ENCODE measurements around the gene RAE1.
A peak's percentile ranks its signal among the peaks of the same experiment; 100 is the strongest.

Gene RAE1

DNA sequence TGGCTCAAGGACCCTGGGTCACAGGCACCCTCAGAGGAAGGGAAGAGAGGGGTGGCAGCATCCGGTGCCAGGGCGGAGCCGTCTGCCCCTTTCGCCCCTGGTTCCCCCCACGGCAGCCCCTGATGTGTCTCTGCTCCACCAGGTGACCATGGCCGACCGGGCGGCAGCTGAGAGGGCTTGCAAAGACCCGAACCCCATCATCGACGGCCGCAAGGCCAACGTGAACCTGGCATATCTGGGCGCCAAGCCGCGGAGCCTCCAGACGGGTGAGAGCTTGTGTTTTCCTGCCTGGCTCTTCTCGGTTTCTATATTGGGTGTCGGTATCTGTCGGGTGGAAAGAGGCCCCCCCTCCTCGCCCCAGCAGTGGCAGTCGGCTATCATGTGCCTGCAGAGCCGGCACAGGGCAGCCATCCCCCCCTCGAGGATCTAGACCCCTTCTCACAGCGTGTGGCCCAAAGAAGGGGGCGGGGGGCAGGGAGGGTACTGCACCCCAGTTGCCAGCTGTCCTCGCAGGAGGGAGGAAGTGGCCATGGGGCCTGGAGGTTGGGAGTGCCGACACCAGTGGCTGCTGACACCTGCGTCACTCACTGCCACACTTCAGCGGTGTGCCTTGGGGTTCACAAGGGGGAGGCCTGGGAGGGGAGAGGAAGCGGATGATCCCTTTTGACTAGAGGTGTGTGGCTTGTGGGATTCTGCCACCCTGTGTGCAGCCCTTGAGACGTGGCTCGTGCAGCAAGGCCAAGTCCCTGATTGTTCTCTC, 41.6 kb downstream of the RAE1 start:
- Histone ChIP-seq H2AFZ (ENCODE audit: insufficient read depth, low read length, poor library complexity) (no peak overlapping the region), H2AK5ac (ENCODE audit: low read length) (no peak overlapping the region), H2BK120ac (ENCODE audit: insufficient read depth, low read length, poor library complexity) (no peak overlapping the region), H3K4me3 (ENCODE audit: low read depth, low read length) (peak overlapping the region; percentile 69), H3K18ac (ENCODE audit: low read length) (peak overlapping the region; percentile 76), H2BK12ac (ENCODE audit: low read length) (no peak overlapping the region), H3K4ac (ENCODE audit: low read depth, low read length) (peak overlapping the region; percentile 0), H3K9me3 (ENCODE audit: insufficient read depth, low read depth, low read length) (no peaks in the 10 kb centered on the region), H4K8ac (ENCODE audit: low read depth, low read length) (no peak overlapping the region), H3K4me2 (ENCODE audit: low read length) (peak overlapping the region; percentile 84), H3K4me1 (ENCODE audit: control insufficient read depth in 1 of 2, insufficient read depth in 2 of 2, low read length in 2 of 2) (peaks cover 58 to 63% of the 10 kb centered on the region in 2 experiments), H3K36me3 (ENCODE audit: control insufficient read depth in 1 of 2, insufficient read depth in 2 of 2, low read length in 2 of 2) (peaks cover 48 to 52% of the 10 kb centered on the region in 2 experiments), H3K79me2 (ENCODE audit: control insufficient read depth, insufficient read depth, low read length, poor library complexity) (peaks cover 22% of the 10 kb centered on the region), H3K14ac (ENCODE audit: low read length) (peak overlapping the region; percentile 64), H4K12ac (ENCODE audit: low read depth, low read length) (no peak overlapping the region), H3K27me3 (ENCODE audit: insufficient read depth, low read length) (no peaks in the 10 kb centered on the region), H3K27ac (ENCODE audit: low read depth, low read length) (no peak overlapping the region), H3K23ac (ENCODE audit: low read length) (peak overlapping the region; percentile 0), H2BK5ac (ENCODE audit: low read depth, low read length, poor library complexity) (no peak overlapping the region), H4K91ac (ENCODE audit: low read depth, low read length) (peak overlapping the region; percentile 23), H3K79me1 (ENCODE audit: low read length) (peaks cover 28% of the 10 kb centered on the region), H3K9ac (ENCODE audit: low read length) (peak overlapping the region; percentile 77)
- WGBS (ENCODE audit: extremely low coverage, insufficient coverage, insufficient read length), result no CpG with 5 or more reads among the region's 33 CpGs
- no peak for DNase-seq

DNA sequence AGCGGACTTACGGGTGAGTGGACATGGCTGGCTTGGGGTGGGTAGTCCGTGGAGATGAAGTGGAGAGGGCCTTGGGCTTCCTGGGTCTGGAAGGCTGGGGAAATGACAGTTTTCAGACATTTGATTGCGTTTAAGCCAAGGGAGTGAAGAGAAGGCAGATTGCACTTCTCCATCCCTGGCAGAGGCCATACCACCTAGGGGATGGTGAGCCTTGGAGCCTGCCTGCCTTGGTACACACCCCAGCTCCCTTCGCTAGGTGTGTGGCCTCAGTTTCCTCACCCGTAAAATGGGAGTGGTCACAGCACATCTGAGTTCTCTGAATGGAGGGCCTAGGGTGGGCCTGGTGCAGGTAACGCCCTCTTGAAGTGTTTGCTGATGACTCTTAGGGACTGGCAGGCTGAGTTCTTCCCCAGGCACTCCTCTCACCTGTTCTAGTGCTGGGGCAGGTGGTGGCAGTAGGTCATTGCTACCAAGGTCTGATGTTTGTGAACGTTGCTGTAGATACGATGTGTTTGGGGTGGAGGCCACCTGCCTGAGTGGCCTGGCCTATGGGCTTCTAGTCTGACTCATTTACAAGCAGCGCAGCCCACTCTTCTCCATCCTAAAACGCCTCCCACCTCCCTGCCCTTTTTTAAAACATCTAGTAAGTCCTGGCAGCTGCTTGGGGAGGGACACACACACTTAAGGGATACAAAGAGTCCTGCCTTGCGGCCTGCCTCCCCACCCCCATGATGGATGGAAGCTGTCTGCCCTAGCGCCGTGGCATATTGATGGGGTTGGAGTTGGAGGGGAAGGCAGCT, 42.5 kb downstream of the RAE1 start:
- Histone ChIP-seq H3K79me2 (ENCODE audit: control insufficient read depth, insufficient read depth, low read length, poor library complexity) (peaks cover 23% of the 10 kb centered on the region), H4K12ac (ENCODE audit: low read depth, low read length) (no peak overlapping the region), H3K27ac (ENCODE audit: low read depth, low read length) (no peak overlapping the region)

DNA sequence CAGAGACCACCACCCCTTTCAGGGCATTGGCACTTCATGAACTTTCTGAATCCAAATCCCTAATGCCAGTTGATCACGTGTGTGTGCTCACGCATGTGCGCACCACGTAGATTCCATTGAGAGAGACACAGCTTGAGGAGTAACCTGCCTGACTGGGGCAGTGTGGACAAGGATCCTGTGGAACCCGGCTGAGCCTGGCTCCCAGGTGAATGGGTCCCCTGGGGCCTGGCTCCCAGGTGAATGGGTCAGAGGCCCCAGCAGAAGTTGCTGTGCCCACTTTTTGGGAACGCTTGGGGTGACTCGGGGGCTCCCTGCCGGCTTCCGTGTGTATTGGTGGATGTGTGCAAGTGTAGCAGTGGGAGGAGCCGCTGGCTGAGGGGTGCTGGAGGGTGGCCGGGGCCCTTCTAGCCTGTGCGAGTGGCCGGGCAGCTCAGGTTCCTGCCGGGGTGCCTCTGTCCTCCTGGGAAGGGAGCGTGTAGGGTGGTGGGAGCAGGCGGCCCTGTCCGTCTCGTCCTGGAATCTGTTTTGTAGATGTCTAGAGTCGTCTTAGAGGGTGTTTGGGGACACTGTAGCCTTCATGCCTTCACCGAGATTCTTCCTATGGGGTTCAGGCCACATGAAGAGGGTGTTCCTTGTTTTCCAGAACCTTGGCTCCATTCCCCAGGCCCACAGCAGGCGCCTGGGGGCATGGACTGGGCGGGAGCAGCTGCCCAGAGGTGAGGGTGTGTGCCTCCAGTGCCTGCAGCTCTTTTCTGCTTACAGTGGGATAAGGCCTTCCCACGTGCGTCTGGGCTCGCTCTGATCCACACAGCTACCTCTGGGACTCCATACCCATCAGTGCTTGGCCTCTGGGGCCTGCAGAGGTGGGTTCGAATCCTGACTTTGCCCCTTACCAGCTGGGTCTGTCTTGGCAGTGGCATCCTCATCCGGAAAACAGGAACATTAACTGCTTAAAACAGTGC, 43.3 kb downstream of the RAE1 start:
- Histone ChIP-seq H3K4me2 (ENCODE audit: low read length) (peak overlapping the region; percentile 15), H2AK5ac (ENCODE audit: low read length) (peak overlapping the region; percentile 9), H3K27me3 (ENCODE audit: insufficient read depth, low read length) (no peaks in the 10 kb centered on the region), H3K27ac (ENCODE audit: low read depth, low read length) (no peak overlapping the region), H2AFZ (ENCODE audit: insufficient read depth, low read length, poor library complexity) (no peak overlapping the region), H3K4ac (ENCODE audit: low read depth, low read length) (peak overlapping the region; percentile 13), H3K36me3 (ENCODE audit: control insufficient read depth in 1 of 2, insufficient read depth in 2 of 2, low read length in 2 of 2) (peaks cover 64 to 67% of the 10 kb centered on the region in 2 experiments), H4K8ac (ENCODE audit: low read depth, low read length) (no peak overlapping the region), H2BK12ac (ENCODE audit: low read length) (peak overlapping the region; percentile 38), H3K14ac (ENCODE audit: low read length) (peak overlapping the region; percentile 19), H3K9me3 (ENCODE audit: insufficient read depth, low read depth, low read length) (no peaks in the 10 kb centered on the region), H3K79me1 (ENCODE audit: low read length) (peaks cover 26% of the 10 kb centered on the region), H3K79me2 (ENCODE audit: control insufficient read depth, insufficient read depth, low read length, poor library complexity) (peaks cover 23% of the 10 kb centered on the region), H2BK5ac (ENCODE audit: low read depth, low read length, poor library complexity) (no peak overlapping the region), H2BK120ac (ENCODE audit: insufficient read depth, low read length, poor library complexity) (peak overlapping the region; percentile 21), H3K4me3 (ENCODE audit: low read depth, low read length) (peak overlapping the region; percentile 6), H3K9ac (ENCODE audit: low read length) (no peak overlapping the region), H3K23ac (ENCODE audit: low read length) (no peak overlapping the region), H3K18ac (ENCODE audit: low read length) (peak overlapping the region; percentile 11), H4K12ac (ENCODE audit: low read depth, low read length) (no peak overlapping the region), H3K4me1 (ENCODE audit: control insufficient read depth in 1 of 2, insufficient read depth in 2 of 2, low read length in 2 of 2) (peaks cover 60 to 67% of the 10 kb centered on the region in 2 experiments), H4K91ac (ENCODE audit: low read depth, low read length) (no peak overlapping the region)
- DNase-seq, result peak; percentile 51 to 78
- no CpG with 5 or more reads among the region's 27 CpGs for WGBS (ENCODE audit: extremely low coverage, insufficient coverage, insufficient read length)

More for the DNA sequence above, 42.5 kb downstream of the RAE1 start:
- H3K4ac ChIP-seq (ENCODE audit: low read depth, low read length), result peak overlapping the region; percentile 22
- peak overlapping the region; percentile 6 for H3K4me3 ChIP-seq (ENCODE audit: low read depth, low read length)
- no peaks in the 10 kb centered on the region for H3K27me3 ChIP-seq (ENCODE audit: insufficient read depth, low read length)
- H4K91ac ChIP-seq (ENCODE audit: low read depth, low read length), result no peak overlapping the region
- peaks cover 28% of the 10 kb centered on the region for H3K79me1 ChIP-seq (ENCODE audit: low read length)
- H3K18ac ChIP-seq (ENCODE audit: low read length), result peak overlapping the region; percentile 6
- H2AK5ac ChIP-seq (ENCODE audit: low read length), result no peak overlapping the region
- H2BK12ac ChIP-seq (ENCODE audit: low read length), result no peak overlapping the region
- no peaks in the 10 kb centered on the region for H3K9me3 ChIP-seq (ENCODE audit: insufficient read depth, low read depth, low read length)
- peak overlapping the region; percentile 0 for H3K23ac ChIP-seq (ENCODE audit: low read length)
- no CpG with 5 or more reads among the region's 14 CpGs for WGBS (ENCODE audit: extremely low coverage, insufficient coverage, insufficient read length)
- no peak overlapping the region for H4K8ac ChIP-seq (ENCODE audit: low read depth, low read length)
- DNase-seq, result peak; percentile 94 to 96
- no peak overlapping the region for H3K9ac ChIP-seq (ENCODE audit: low read length)
- H2BK5ac ChIP-seq (ENCODE audit: low read depth, low read length, poor library complexity), result no peak overlapping the region
- H3K4me1 ChIP-seq (ENCODE audit: control insufficient read depth in 1 of 2, insufficient read depth in 2 of 2, low read length in 2 of 2), result peaks cover 62 to 67% of the 10 kb centered on the region in 2 experiments
- H3K4me2 ChIP-seq (ENCODE audit: low read length), result peak overlapping the region; percentile 84
- H3K36me3 ChIP-seq (ENCODE audit: control insufficient read depth in 1 of 2, insufficient read depth in 2 of 2, low read length in 2 of 2), result peaks cover 56 to 59% of the 10 kb centered on the region in 2 experiments
- no peak overlapping the region for H2BK120ac ChIP-seq (ENCODE audit: insufficient read depth, low read length, poor library complexity)
- H3K14ac ChIP-seq (ENCODE audit: low read length), result no peak overlapping the region
- no peak overlapping the region for H2AFZ ChIP-seq (ENCODE audit: insufficient read depth, low read length, poor library complexity)
